ENCODE results near the gene EFL1.

Gene EFL1

GRCh38 chr15:82086243-82086995 is 176.1 kb downstream of the EFL1 start:
- H3K27ac ChIP-seq: no peak overlapping the region
- TF ChIP-seq ZFX (IDR thresholded peaks at IDR 0.05; ENCODE audit: borderline replicate concordance) (no peak), CTCF (IDR thresholded peaks at IDR 0.05) (no peak)

GRCh38 chr15:82081914-82082762 is 180.4 kb downstream of the EFL1 start:
- TF ChIP-seq CTCF (IDR thresholded peaks at IDR 0.05): no peak
- no peak for TF ChIP-seq ZFX (IDR thresholded peaks at IDR 0.05; ENCODE audit: borderline replicate concordance)
- H3K27ac ChIP-seq: no peak overlapping the region

- no peak overlapping the region for H3K27ac ChIP-seq
- TF ChIP-seq CTCF (IDR thresholded peaks at IDR 0.05) (no peak), ZFX (IDR thresholded peaks at IDR 0.05; ENCODE audit: borderline replicate concordance) (no peak)
Measured at GRCh38 chr15:82080774-82081173, 181.8 kb downstream of the EFL1 start.
